Esophagus muscularis mucosa (tissue), 3 donors: ENCODE data around the gene NXT1.

ENCODE experiments used
- CTCF ChIP-seq, 3 experiments: fragments of 200-600 bp in 2 of 3; fragments of 450-650 bp in 1 of 3; sonication (generic) in 2 of 3; IDR thresholded peaks; one replicate each; pipeline ENCODE4 v1.5.1; 2017 to 2019; ENCODE audit warnings: antibody characterized with exemption in 3 of 3, mild to moderate bottlenecking in 2 of 3, moderate library complexity in 1 of 3
- POLR2AphosphoS5 ChIP-seq, 2 donors: sonication (generic); formaldehyde crosslinking; IDR thresholded peaks; one replicate each; pipeline ENCODE4 v1.6.1; 2017; ENCODE audit warnings: antibody characterized with exemption in 2 of 2

GRCh38 chr20:23363257-23363649, 12.7 kb downstream of the NXT1 start:
- TF ChIP-seq CTCF (IDR thresholded peaks at IDR 0.05) (peak in 1 of 3 experiments; percentile 1), POLR2AphosphoS5 (IDR thresholded peaks at IDR 0.05) (no peak)
